ENCODE measurements around the gene NEK1. TPM values are rescaled to one million over a fixed set of nuclear protein-coding genes. Genes with fewer than 3 reads are reported as not detected.

Gene NEK1
- polyA plus RNA-seq, 1 donor from 2014 or later, result 17.1 TPM

DNA sequence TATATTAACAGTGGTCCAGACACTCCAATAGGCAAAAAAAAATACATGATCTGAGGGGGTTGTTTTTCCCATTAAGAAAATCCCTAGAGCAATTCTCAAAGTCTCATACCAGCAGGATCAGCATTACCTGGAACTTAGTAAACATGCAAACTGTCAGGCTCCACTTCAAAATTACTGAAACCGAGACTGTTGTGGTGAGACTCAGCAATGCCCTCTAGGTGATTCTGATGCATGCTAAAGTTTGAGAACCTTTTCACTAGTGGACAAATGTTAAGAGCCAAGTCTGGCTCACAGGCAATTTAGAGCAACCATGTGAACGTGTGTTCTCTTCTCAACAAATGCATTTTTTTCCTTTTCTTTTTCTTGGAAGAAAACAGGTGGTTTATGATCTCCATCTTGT lies 30.2 kb downstream of the NEK1 start:
- H3K9me3 ChIP-seq (ENCODE audit: low read length), result no peaks in the 10 kb centered on the region
- no peaks in the 10 kb centered on the region for H3F3A ChIP-seq (ENCODE audit: insufficient read depth, low read length, poor library complexity, severe bottlenecking)
- no peak overlapping the region for H3K27ac ChIP-seq (ENCODE audit: low read length)
- H4K20me1 ChIP-seq (ENCODE audit: insufficient read depth), result no peaks in the 10 kb centered on the region
- no peak overlapping the region for H3K4me2 ChIP-seq (ENCODE audit: low read length)
- H3K79me2 ChIP-seq (replicated peaks; ENCODE audit: insufficient read depth, low read length), result no peaks in the 10 kb centered on the region
- no peaks in the 10 kb centered on the region for H3K9me2 ChIP-seq (ENCODE audit: insufficient read depth, low read length)
- no peaks in the 10 kb centered on the region for H3K36me3 ChIP-seq (ENCODE audit: insufficient read depth, low read length)
- H3K4me3 ChIP-seq (ENCODE audit: low read length), result no peak overlapping the region
- no peaks in the 10 kb centered on the region for H3K27me3 ChIP-seq (ENCODE audit: insufficient read depth, low read depth, low read length)
- H2AFZ ChIP-seq (ENCODE audit: low read depth, low read length), result no peak overlapping the region
- no peak overlapping the region for H3K9ac ChIP-seq (ENCODE audit: low read length)
- TF ChIP-seq TAF1 (IDR thresholded peaks at IDR 0.05; ENCODE audit: low read depth) (no peak), EZH2 (IDR thresholded peaks at IDR 0.05; ENCODE audit: borderline replicate concordance, insufficient read depth, low read length, poor library complexity, severe bottlenecking) (no peak), SMC3 (conservative IDR thresholded peaks at IDR 0.05; ENCODE audit: poor library complexity) (no peak), EP300 (conservative IDR thresholded peaks at IDR 0.05; ENCODE audit: poor library complexity, severe bottlenecking) (no peak), MXI1 (conservative IDR thresholded peaks at IDR 0.05; ENCODE audit: poor library complexity, severe bottlenecking) (no peak), RAD21 (conservative IDR thresholded peaks at IDR 0.05) (no peak)
- TF ChIP-seq, protein P1, sequence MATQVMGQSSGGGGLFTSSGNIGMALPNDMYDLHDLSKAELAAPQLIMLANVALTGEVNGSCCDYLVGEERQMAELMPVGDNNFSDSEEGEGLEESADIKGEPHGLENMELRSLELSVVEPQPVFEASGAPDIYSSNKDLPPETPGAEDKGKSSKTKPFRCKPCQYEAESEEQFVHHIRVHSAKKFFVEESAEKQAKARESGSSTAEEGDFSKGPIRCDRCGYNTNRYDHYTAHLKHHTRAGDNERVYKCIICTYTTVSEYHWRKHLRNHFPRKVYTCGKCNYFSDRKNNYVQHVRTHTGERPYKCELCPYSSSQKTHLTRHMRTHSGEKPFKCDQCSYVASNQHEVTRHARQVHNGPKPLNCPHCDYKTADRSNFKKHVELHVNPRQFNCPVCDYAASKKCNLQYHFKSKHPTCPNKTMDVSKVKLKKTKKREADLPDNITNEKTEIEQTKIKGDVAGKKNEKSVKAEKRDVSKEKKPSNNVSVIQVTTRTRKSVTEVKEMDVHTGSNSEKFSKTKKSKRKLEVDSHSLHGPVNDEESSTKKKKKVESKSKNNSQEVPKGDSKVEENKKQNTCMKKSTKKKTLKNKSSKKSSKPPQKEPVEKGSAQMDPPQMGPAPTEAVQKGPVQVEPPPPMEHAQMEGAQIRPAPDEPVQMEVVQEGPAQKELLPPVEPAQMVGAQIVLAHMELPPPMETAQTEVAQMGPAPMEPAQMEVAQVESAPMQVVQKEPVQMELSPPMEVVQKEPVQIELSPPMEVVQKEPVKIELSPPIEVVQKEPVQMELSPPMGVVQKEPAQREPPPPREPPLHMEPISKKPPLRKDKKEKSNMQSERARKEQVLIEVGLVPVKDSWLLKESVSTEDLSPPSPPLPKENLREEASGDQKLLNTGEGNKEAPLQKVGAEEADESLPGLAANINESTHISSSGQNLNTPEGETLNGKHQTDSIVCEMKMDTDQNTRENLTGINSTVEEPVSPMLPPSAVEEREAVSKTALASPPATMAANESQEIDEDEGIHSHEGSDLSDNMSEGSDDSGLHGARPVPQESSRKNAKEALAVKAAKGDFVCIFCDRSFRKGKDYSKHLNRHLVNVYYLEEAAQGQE (IDR thresholded peaks at IDR 0.05; ENCODE audit: borderline replicate concordance), result no peak

DNA sequence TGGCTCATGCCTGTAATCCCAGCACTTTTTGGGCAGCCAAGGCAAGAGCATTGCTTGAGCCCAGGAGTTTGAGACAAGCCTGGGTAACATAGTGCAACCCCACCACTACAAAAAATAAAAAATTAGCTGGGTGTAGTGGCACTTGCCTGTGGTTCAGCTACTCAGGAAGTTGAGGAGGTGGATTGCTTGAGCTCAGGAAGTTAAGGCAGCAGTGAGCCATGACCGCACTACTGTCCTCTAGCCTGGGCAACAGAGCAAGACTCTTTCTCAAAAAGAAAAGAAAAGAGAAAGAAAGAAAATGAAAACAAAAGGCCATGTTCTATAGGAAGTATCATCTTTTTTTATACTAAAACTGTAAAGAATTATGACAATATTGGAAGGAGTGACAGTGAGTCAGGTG lies 38.5 kb downstream of the NEK1 start:
- no peak overlapping the region for H2AFZ ChIP-seq (ENCODE audit: low read depth, low read length)
- H3K79me2 ChIP-seq (replicated peaks; ENCODE audit: insufficient read depth, low read length), result no peaks in the 10 kb centered on the region
- H3K4me3 ChIP-seq (ENCODE audit: low read length), result no peak overlapping the region
- H3F3A ChIP-seq (ENCODE audit: insufficient read depth, low read length, poor library complexity, severe bottlenecking), result no peaks in the 10 kb centered on the region
- no peaks in the 10 kb centered on the region for H4K20me1 ChIP-seq (ENCODE audit: insufficient read depth)
- no peaks in the 10 kb centered on the region for H3K36me3 ChIP-seq (ENCODE audit: insufficient read depth, low read length)
- TF ChIP-seq, protein P2, sequence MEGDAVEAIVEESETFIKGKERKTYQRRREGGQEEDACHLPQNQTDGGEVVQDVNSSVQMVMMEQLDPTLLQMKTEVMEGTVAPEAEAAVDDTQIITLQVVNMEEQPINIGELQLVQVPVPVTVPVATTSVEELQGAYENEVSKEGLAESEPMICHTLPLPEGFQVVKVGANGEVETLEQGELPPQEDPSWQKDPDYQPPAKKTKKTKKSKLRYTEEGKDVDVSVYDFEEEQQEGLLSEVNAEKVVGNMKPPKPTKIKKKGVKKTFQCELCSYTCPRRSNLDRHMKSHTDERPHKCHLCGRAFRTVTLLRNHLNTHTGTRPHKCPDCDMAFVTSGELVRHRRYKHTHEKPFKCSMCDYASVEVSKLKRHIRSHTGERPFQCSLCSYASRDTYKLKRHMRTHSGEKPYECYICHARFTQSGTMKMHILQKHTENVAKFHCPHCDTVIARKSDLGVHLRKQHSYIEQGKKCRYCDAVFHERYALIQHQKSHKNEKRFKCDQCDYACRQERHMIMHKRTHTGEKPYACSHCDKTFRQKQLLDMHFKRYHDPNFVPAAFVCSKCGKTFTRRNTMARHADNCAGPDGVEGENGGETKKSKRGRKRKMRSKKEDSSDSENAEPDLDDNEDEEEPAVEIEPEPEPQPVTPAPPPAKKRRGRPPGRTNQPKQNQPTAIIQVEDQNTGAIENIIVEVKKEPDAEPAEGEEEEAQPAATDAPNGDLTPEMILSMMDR (IDR thresholded peaks at IDR 0.05; ENCODE audit: poor library complexity, severe bottlenecking), result no peak
- TF ChIP-seq EZH2 (IDR thresholded peaks at IDR 0.05; ENCODE audit: borderline replicate concordance, insufficient read depth, low read length, poor library complexity, severe bottlenecking) (no peak), RAD21 (conservative IDR thresholded peaks at IDR 0.05) (no peak), TAF1 (IDR thresholded peaks at IDR 0.05; ENCODE audit: low read depth) (no peak), POLR2AphosphoS5 (IDR thresholded peaks at IDR 0.05) (no peak), EP300 (conservative IDR thresholded peaks at IDR 0.05; ENCODE audit: poor library complexity, severe bottlenecking) (no peak), SMC3 (conservative IDR thresholded peaks at IDR 0.05; ENCODE audit: poor library complexity) (no peak), MXI1 (conservative IDR thresholded peaks at IDR 0.05; ENCODE audit: poor library complexity, severe bottlenecking) (no peak)
- TF ChIP-seq, protein P1 (IDR thresholded peaks at IDR 0.05; ENCODE audit: borderline replicate concordance), result no peak
- no peak overlapping the region for H3K9ac ChIP-seq (ENCODE audit: low read length)
- no peaks in the 10 kb centered on the region for H3K9me3 ChIP-seq (ENCODE audit: low read length)
- H3K9me2 ChIP-seq (ENCODE audit: insufficient read depth, low read length), result no peaks in the 10 kb centered on the region
- H3K27ac ChIP-seq (ENCODE audit: low read length), result no peak overlapping the region
- H3K27me3 ChIP-seq (ENCODE audit: insufficient read depth, low read depth, low read length), result no peaks in the 10 kb centered on the region
- no peak overlapping the region for H3K4me2 ChIP-seq (ENCODE audit: low read length)
